HG03571 (cell line): ENCODE measurements around the gene DNM3.
"Not testable (repeated sequence)": the region's sequence is repeated elsewhere in the genome, so short reads cannot be mapped to it uniquely, and the experiment has no call there.

ENCODE experiments used
- ATAC-seq: cut with Tn5 transposase; IDR thresholded peaks from one replicate; pipeline ENCODE4 v1.9.1; 2021; ENCODE audit not compliant: unreplicated experiment

DNM3 gene

GRCh38 chr1:172402878-172403569, 561.7 kb downstream of the DNM3 start:
- no peak for ATAC-seq

GRCh38 chr1:172404121-172404520, 562.8 kb downstream of the DNM3 start:
- no peak for ATAC-seq

- no peak for ATAC-seq
Observed at GRCh38 chr1:172405912-172406311, 564.6 kb downstream of the DNM3 start.

- no peak for ATAC-seq
Observed at GRCh38 chr1:172406968-172407367, 565.7 kb downstream of the DNM3 start.

- ATAC-seq, result no peak
Observed at GRCh38 chr1:172408958-172409357, 567.7 kb downstream of the DNM3 start.

GRCh38 chr1:172410027-172410426, 568.7 kb downstream of the DNM3 start:
- no peak for ATAC-seq

GRCh38 chr1:172411791-172412338, 570.6 kb downstream of the DNM3 start:
- no peak for ATAC-seq

- no peak for ATAC-seq
Observed at GRCh38 chr1:172414331-172414730, 573.0 kb downstream of the DNM3 start.

- no peak for ATAC-seq
Observed at GRCh38 chr1:172416496-172417035, 575.3 kb downstream of the DNM3 start.

- no peak for ATAC-seq
Observed at GRCh38 chr1:172417557-172417956, 576.3 kb downstream of the DNM3 start.

GRCh38 chr1:172420385-172420784, 579.1 kb downstream of the DNM3 start, which contains the start of gene C1orf105:
Gene C1orf105, plus strand, starts transcription at chr1:172420685. Its CDS starts 201 bp downstream, at chr1:172420886.
- no peak for ATAC-seq

- no peak for ATAC-seq
Observed at GRCh38 chr1:172421974-172422604, 580.8 kb downstream of the DNM3 start.

GRCh38 chr1:172423336-172423735, 582.0 kb downstream of the DNM3 start:
- ATAC-seq, result no peak

- ATAC-seq, result no peak
Observed at GRCh38 chr1:172425339-172425738, 584.0 kb downstream of the DNM3 start.

GRCh38 chr1:172427191-172427590, 585.9 kb downstream of the DNM3 start:
- ATAC-seq, result no peak

- ATAC-seq, result no peak
Observed at GRCh38 chr1:172429331-172430127, 588.2 kb downstream of the DNM3 start.

GRCh38 chr1:172430128-172430454, 588.8 kb downstream of the DNM3 start:
- ATAC-seq, result no peak

- no peak for ATAC-seq
Observed at GRCh38 chr1:172431204-172431603, 589.9 kb downstream of the DNM3 start.

- ATAC-seq, result no peak
Observed at GRCh38 chr1:172431721-172432192, 590.5 kb downstream of the DNM3 start.

- not testable (repeated sequence) for ATAC-seq
Observed at GRCh38 chr1:172437183-172437582, 595.9 kb downstream of the DNM3 start.

- ATAC-seq, result no peak
Observed at GRCh38 chr1:172442404-172442803, 601.1 kb downstream of the DNM3 start.
